HL-60/S4 treated with retinoic acid at 250 ng/mL for 4 days and 3 days (cell line): ENCODE data around the gene PCNX1.
"Not testable (repeated sequence)": the region's sequence is repeated elsewhere in the genome, so short reads cannot be mapped to it uniquely, and the experiment has no call there.

Source experiments
- in situ Hi-C: fragments of 300-500 bp; cut with MboI; formaldehyde crosslinking; loops from 2 replicates; pipeline ENCODE4 v1.7.0; 2022; ENCODE audit warnings: low sequenced_read_pairs

The PCNX1 gene

GRCh38 chr14:71141701-71142374 is 234.6 kb downstream of the PCNX1 start:
- in situ Hi-C loops = no loop called here

GRCh38 chr14:71142375-71143038 is 235.2 kb downstream of the PCNX1 start:
- in situ Hi-C loops = no loop called here

GRCh38 chr14:71143381-71144290 is 236.4 kb downstream of the PCNX1 start:
- in situ Hi-C loops = no loop called here

- in situ Hi-C loops = not testable (repeated sequence)
These were observed 240.1 kb downstream of the PCNX1 start for GRCh38 chr14:71147335-71147734.

- in situ Hi-C loops = no loop called here
These were observed 241.4 kb downstream of the PCNX1 start for GRCh38 chr14:71148627-71149026.

GRCh38 chr14:71150737-71151136 is 243.5 kb downstream of the PCNX1 start:
- in situ Hi-C loops = no loop called here

- in situ Hi-C loops = no loop called here
These were observed 248.5 kb downstream of the PCNX1 start for GRCh38 chr14:71155743-71156142.

- in situ Hi-C loops = no loop called here
These were observed 256.0 kb downstream of the PCNX1 start for GRCh38 chr14:71163050-71163841.

- in situ Hi-C loops = no loop called here
These were observed 256.8 kb downstream of the PCNX1 start for GRCh38 chr14:71163842-71164629.
